ENCODE results near the gene PKN1. TPM values are rescaled to one million over a fixed set of nuclear protein-coding genes. Genes with fewer than 3 reads are reported as not detected.
A peak's percentile ranks its signal among the peaks of the same experiment; 100 is the strongest.

Gene PKN1
- total RNA-seq, 1 donor: 118 TPM

DNA sequence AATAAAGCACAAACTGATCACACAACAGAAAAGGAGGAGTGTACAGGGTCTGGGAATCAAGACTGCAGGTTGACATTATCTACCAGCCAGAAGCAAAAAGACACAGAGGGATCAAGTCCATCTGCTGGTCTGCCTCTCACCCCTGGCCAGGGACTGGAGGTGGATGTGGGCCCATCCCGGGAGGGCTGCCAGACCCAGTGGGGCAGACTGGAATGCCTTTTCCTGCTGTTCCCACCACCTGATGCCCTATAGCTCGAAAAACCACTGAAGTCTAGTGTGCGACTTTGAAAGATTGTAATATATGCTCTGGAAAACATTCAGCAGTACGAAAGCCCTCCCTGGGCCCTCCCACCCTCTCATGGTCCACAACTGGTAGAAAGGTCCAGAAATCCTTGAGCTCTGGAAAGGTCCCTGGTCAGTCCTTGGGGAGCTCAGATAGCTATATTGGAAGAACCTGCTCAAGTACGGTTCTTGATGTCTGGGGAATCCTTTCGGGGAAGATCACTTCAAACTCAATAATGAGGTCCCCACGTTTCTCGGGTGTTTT lies 82.5 kb downstream of the PKN1 start:
- peaks cover 56% of the 10 kb centered on the region for H3K4me1 ChIP-seq (ENCODE audit: insufficient read depth, low read length)
- no peaks in the 10 kb centered on the region for H3K9me3 ChIP-seq (ENCODE audit: low read depth, low read length)
- no peaks in the 10 kb centered on the region for H3K27me3 ChIP-seq (ENCODE audit: insufficient read depth, low read length)
- no peak overlapping the region for H3K4me3 ChIP-seq (ENCODE audit: low read length)

GRCh38 chr19:14516048-14516534 lies 83.0 kb downstream of the PKN1 start:
- H3K4me1 ChIP-seq (ENCODE audit: insufficient read depth, low read length): peaks cover 55% of the 10 kb centered on the region
- peak overlapping the region; percentile 96 for H3K4me3 ChIP-seq (ENCODE audit: low read length)
- no peaks in the 10 kb centered on the region for H3K27me3 ChIP-seq (ENCODE audit: insufficient read depth, low read length)
- no peaks in the 10 kb centered on the region for H3K9me3 ChIP-seq (ENCODE audit: low read depth, low read length)

GRCh38 chr19:14516746-14517438 lies 83.8 kb downstream of the PKN1 start:
- no peaks in the 10 kb centered on the region for H3K9me3 ChIP-seq (ENCODE audit: low read depth, low read length)
- H3K4me3 ChIP-seq (ENCODE audit: low read length): peak overlapping the region; percentile 96
- peaks cover 57% of the 10 kb centered on the region for H3K4me1 ChIP-seq (ENCODE audit: insufficient read depth, low read length)
- H3K27me3 ChIP-seq (ENCODE audit: insufficient read depth, low read length): no peaks in the 10 kb centered on the region

DNA sequence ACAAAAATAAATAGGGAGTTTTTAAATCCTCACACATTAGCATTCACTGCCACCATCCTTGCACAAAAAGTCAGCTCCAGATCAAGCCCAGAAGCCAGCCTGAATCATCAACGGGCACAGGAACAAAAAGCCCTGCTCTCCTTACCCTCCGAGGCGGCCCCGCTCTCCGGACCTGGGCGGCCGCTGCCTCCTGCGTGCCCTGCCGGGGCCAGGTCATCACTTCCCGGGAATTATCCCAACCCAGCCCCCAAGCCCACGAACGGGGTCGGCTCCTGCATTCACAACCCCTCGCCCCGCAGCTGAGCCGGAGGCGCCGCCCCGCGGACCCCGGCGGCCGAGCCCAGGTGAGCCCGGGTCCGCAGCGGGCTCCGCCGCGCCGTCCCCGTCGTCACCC lies 84.3 kb downstream of the PKN1 start:
- H3K9me3 ChIP-seq (ENCODE audit: low read depth, low read length): no peaks in the 10 kb centered on the region
- H3K4me1 ChIP-seq (ENCODE audit: insufficient read depth, low read length): peaks cover 61% of the 10 kb centered on the region
- no peaks in the 10 kb centered on the region for H3K27me3 ChIP-seq (ENCODE audit: insufficient read depth, low read length)
- peak overlapping the region; percentile 96 for H3K4me3 ChIP-seq (ENCODE audit: low read length)

DNA sequence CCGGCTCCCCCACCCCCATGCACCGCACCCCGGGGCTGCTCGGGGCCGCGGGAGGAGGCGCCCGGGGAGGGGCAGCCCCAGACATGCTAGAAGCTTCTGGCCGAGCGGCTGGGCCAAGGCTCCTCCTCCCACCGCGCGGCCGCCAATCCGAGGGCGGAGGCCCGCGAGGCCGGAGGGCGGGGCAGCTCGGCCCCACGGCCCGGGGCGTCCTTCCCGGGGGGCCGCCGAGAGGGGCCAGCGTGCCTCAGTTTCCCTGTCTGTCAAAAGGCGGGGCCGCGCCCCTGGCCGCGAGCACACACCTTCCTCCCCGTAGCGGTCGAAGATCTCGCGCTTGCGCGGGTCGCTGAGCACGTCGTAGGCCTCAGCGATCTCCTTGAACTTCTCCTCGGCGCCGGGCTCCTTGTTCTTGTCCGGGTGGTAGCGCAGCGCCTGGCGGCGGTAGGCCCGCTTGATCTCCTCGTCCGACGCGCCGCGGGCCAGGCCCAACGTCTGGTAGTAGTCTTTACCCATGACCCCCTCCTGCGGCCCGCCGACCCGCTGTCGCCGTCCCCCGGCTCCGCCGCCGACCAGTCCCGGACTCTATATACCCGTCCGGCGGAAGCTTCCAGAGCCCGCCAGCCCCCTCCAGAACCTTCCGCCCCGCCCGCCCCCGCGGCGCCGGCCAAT lies 84.9 kb downstream of the PKN1 start, which contains the start of gene DNAJB1:
TSS of gene DNAJB1 (minus strand) at position 558 of the 666 bp plus-strand sequence. CDS start at position 510, 48 bp downstream.
- peaks cover 66% of the 10 kb centered on the region for H3K4me1 ChIP-seq (ENCODE audit: insufficient read depth, low read length)
- H3K9me3 ChIP-seq (ENCODE audit: low read depth, low read length): no peaks in the 10 kb centered on the region
- H3K27me3 ChIP-seq (ENCODE audit: insufficient read depth, low read length): no peaks in the 10 kb centered on the region
- peak within 1 kb of the TSS; percentile 96 for H3K4me3 ChIP-seq (ENCODE audit: low read length)

- Histone ChIP-seq H3K4me1 (ENCODE audit: insufficient read depth, low read length) (peaks cover 80% of the 10 kb centered on the region), H3K4me3 (ENCODE audit: low read length) (no peak overlapping the region), H3K27me3 (ENCODE audit: insufficient read depth, low read length) (no peaks in the 10 kb centered on the region), H3K9me3 (ENCODE audit: low read depth, low read length) (no peaks in the 10 kb centered on the region)
Measured at GRCh38 chr19:14519245-14519859, 86.2 kb downstream of the PKN1 start.

DNA sequence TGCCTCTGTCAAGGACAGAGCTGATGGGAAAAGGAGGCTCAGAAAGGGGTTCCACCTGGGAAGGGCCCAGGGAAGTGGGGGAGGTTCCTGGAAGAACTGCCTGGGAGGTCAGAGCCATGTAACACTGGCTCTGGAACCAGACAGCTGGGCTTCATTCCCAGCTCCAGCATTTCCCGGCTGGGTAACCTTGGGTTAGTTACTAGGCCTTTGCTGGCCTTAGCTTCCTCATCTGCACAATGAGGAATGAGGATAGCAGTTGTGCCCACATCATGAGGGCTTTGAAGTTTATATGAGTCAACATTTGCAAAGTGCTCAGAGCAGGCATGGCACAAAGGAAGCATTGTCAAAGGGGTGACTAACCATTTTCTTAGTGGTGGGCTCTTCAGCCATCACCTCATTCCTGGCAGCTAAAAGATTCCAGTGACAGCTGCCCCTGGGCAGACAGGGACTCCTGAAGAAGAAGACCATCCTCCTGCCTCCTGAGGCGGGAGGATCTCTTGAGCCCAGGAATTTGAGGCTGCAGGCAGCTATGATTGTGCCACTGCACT lies 86.8 kb downstream of the PKN1 start:
- Histone ChIP-seq H3K9me3 (ENCODE audit: low read depth, low read length) (no peaks in the 10 kb centered on the region), H3K27me3 (ENCODE audit: insufficient read depth, low read length) (no peaks in the 10 kb centered on the region), H3K4me3 (ENCODE audit: low read length) (no peak overlapping the region), H3K4me1 (ENCODE audit: insufficient read depth, low read length) (peaks cover 80% of the 10 kb centered on the region)

GRCh38 chr19:14520543-14520942 lies 87.4 kb downstream of the PKN1 start:
- Histone ChIP-seq H3K9me3 (ENCODE audit: low read depth, low read length) (no peaks in the 10 kb centered on the region), H3K27me3 (ENCODE audit: insufficient read depth, low read length) (no peaks in the 10 kb centered on the region), H3K4me1 (ENCODE audit: insufficient read depth, low read length) (peaks cover 74% of the 10 kb centered on the region), H3K4me3 (ENCODE audit: low read length) (no peak overlapping the region)

Other genes starting within 250 kb of the PKN1 start
- gene ADGRL1, start 227.1 kb upstream of the PKN1 start, total RNA-seq: 4.0 TPM
- gene ADGRE5, start 51.9 kb upstream of the PKN1 start, total RNA-seq: 155 TPM
- gene DDX39A, start 14.0 kb upstream of the PKN1 start, total RNA-seq: 123 TPM
- gene PTGER1, start 42.0 kb downstream of the PKN1 start, total RNA-seq: not detected
- gene GIPC1, start 62.8 kb downstream of the PKN1 start, total RNA-seq: 11.0 TPM
- 265 TPM for gene DNAJB1, start 85.1 kb downstream of the PKN1 start, total RNA-seq
- gene TECR, start 96.3 kb downstream of the PKN1 start, total RNA-seq: 28.9 TPM
- 50.9 TPM for gene NDUFB7, start 138.8 kb downstream of the PKN1 start, total RNA-seq
- gene CLEC17A, start 149.8 kb downstream of the PKN1 start, total RNA-seq: 1.6 TPM
- gene ADGRE3, start 241.5 kb downstream of the PKN1 start, total RNA-seq: 0.63 TPM

Data from mononuclear cell (primary cell).